Tibial nerve (tissue), 4 donors: ENCODE measurements around the gene ZNF407. TPM values are rescaled to one million over a fixed set of nuclear protein-coding genes. Genes with fewer than 3 reads are reported as not detected.

Experiments used
- DNase-seq, 2 donors: peaks; one replicate each; pipeline ENCODE4 v3.0.0-alpha.2; 2019; ENCODE audit warnings: low spot score in 2 of 2
- H3K27ac ChIP-seq, 4 donors: fragments of 200-600 bp; sonication (generic) in 3 of 4; one replicate each; pipeline ENCODE4 v1.5.1; 2017 to 2019; ENCODE audit warnings: mild to moderate bottlenecking in 1 of 4
- H3K27me3 ChIP-seq, 2 donors: fragments of 200-600 bp; sonication (generic) in 1 of 2; one replicate each; pipeline versions ENCODE4 v1.5.1 to v1.6.0; 2017 to 2019
- H3K36me3 ChIP-seq, 3 donors: fragments of 200-600 bp; sonication (generic); one replicate each; pipeline ENCODE4 v1.5.1; 2018 to 2019
- H3K4me1 ChIP-seq, 4 donors: fragments of 200-600 bp; sonication (generic) in 3 of 4; one replicate each; pipeline ENCODE4 v1.5.1; 2017 to 2019
- H3K4me3 ChIP-seq, 4 donors: fragments of 200-600 bp; sonication (generic) in 3 of 4; one replicate each; pipeline ENCODE4 v1.5.1; 2017 to 2019; ENCODE audit warnings: mild to moderate bottlenecking in 1 of 4, moderate library complexity in 1 of 4
- H3K9me3 ChIP-seq, 4 donors: fragments of 200-600 bp; sonication (generic) in 3 of 4; one replicate each; pipeline ENCODE4 v1.5.1; 2017 to 2019
- CTCF ChIP-seq, 5 experiments: fragments of 200-600 bp in 3 of 5; fragments of 450-650 bp in 2 of 5; sonication (generic) in 3 of 5; IDR thresholded peaks; one replicate each; pipeline ENCODE4 v1.5.1; 2016 to 2019; ENCODE audit warnings: antibody characterized with exemption in 5 of 5, mild to moderate bottlenecking in 3 of 5, moderate library complexity in 2 of 5
- EP300 ChIP-seq, 2 donors: sonication (generic); formaldehyde crosslinking; IDR thresholded peaks; one replicate each; pipeline ENCODE4 v1.6.1; 2017; ENCODE audit warnings: antibody characterized with exemption in 2 of 2, mild to moderate bottlenecking in 1 of 2
- POLR2A ChIP-seq, 2 donors: fragments of 450-650 bp; IDR thresholded peaks; one replicate each; pipeline ENCODE4 v1.6.1; 2017; ENCODE audit warnings: antibody characterized with exemption in 2 of 2, mild to moderate bottlenecking in 2 of 2, moderate library complexity in 2 of 2
- WGBS, 2 donors: methylation state at CpG; one replicate each; pipeline ENCODE4 v1.1.5; 2018; 5-methylcytosine and 5-hydroxymethylcytosine counted together
- total RNA-seq, 4 donors: library from RNA; depleted of rRNA; stranded (reverse); fragments of >200 nt; gene quantifications; one replicate each; pipeline ENCODE4 v1.1.0, GENCODE V29; 2016

The ZNF407 gene
- total RNA-seq, 4 donors from 2014 or later: 18.6 to 22.8 (median 19.6) TPM

GRCh38 chr18:74714120-74714519 lies 116.5 kb downstream of the ZNF407 start:
- Histone ChIP-seq H3K36me3 (peaks cover 0 to under 1% (median 0%) of the 10 kb centered on the region in 3 donors), H3K9me3 (no peaks in the 10 kb centered on the region), H3K4me3 (no peak overlapping the region), H3K4me1 (no peaks in the 10 kb centered on the region), H3K27me3 (no peaks in the 10 kb centered on the region), H3K27ac (no peak overlapping the region)
- no peak for TF ChIP-seq EP300 (IDR thresholded peaks at IDR 0.05)
- no peak for TF ChIP-seq POLR2A (IDR thresholded peaks at IDR 0.05)
- no peak for TF ChIP-seq CTCF (IDR thresholded peaks at IDR 0.05)
- DNase-seq: no peak
- 95 to 100% methylated on average over 1 of the region's 1 CpG for WGBS, 2 donors

- Histone ChIP-seq H3K27me3 (no peaks in the 10 kb centered on the region), H3K9me3 (peaks cover 0 to under 1% (median 0%) of the 10 kb centered on the region in 4 donors), H3K36me3 (peaks cover 0 to 5% (median 0%) of the 10 kb centered on the region in 3 donors), H3K27ac (no peak overlapping the region), H3K4me3 (no peak overlapping the region), H3K4me1 (no peaks in the 10 kb centered on the region)
- no peak for DNase-seq
- TF ChIP-seq POLR2A (IDR thresholded peaks at IDR 0.05) (no peak), EP300 (IDR thresholded peaks at IDR 0.05) (no peak), CTCF (IDR thresholded peaks at IDR 0.05) (no peak)
- WGBS, 2 donors: 81 to 84% methylated on average over 6 of the region's 6 CpGs
Measured at GRCh38 chr18:74714791-74715190, 117.1 kb downstream of the ZNF407 start.

- no peaks in the 10 kb centered on the region for H3K4me1 ChIP-seq
- peaks cover 0 to 4% (median 0%) of the 10 kb centered on the region in 4 donors for H3K9me3 ChIP-seq
- H3K4me3 ChIP-seq: no peak overlapping the region
- peaks cover 0 to 5% (median 0%) of the 10 kb centered on the region in 3 donors for H3K36me3 ChIP-seq
- no peaks in the 10 kb centered on the region for H3K27me3 ChIP-seq
- no peak for DNase-seq
- H3K27ac ChIP-seq: no peak overlapping the region
- TF ChIP-seq EP300 (IDR thresholded peaks at IDR 0.05) (no peak), CTCF (IDR thresholded peaks at IDR 0.05) (no peak), POLR2A (IDR thresholded peaks at IDR 0.05) (no peak)
- WGBS, 2 donors: 93% methylated on average over 7 of the region's 7 CpGs
Measured at GRCh38 chr18:74715306-74715705, 117.6 kb downstream of the ZNF407 start.

GRCh38 chr18:74715865-74716712 lies 118.4 kb downstream of the ZNF407 start:
- WGBS, 2 donors: 60 to 63% methylated on average over 5 of the region's 5 CpGs
- DNase-seq: no peak

More at GRCh38 chr18:74715865-74716712, 118.4 kb downstream of the ZNF407 start:
- TF ChIP-seq POLR2A (IDR thresholded peaks at IDR 0.05) (no peak), EP300 (IDR thresholded peaks at IDR 0.05) (no peak), CTCF (IDR thresholded peaks at IDR 0.05) (no peak)
- Histone ChIP-seq H3K4me3 (no peak overlapping the region), H3K36me3 (peaks cover 0 to 5% (median 0%) of the 10 kb centered on the region in 3 donors), H3K4me1 (no peaks in the 10 kb centered on the region), H3K27ac (no peak overlapping the region), H3K27me3 (no peaks in the 10 kb centered on the region), H3K9me3 (peaks cover 0 to 4% (median 0%) of the 10 kb centered on the region in 4 donors)
